ENCODE data around the gene TENT4A.

GRCh38 chr5:6715758-6716628 lies 2.8 kb downstream of the TENT4A start:
- no peak for TF ChIP-seq PATZ1 (CRISPR knock-in tag; IDR thresholded peaks at IDR 0.05; ENCODE audit: borderline replicate concordance)
- no peak for TF ChIP-seq RARB (CRISPR knock-in tag; IDR thresholded peaks at IDR 0.05)
- no peak for TF ChIP-seq CSRNP3 (CRISPR knock-in tag; IDR thresholded peaks at IDR 0.05)
- no peak for TF ChIP-seq POU6F1 (CRISPR knock-in tag; IDR thresholded peaks at IDR 0.05; ENCODE audit: borderline replicate concordance, low read depth)
- no peak for TF ChIP-seq SNAI2 (CRISPR knock-in tag; IDR thresholded peaks at IDR 0.05)
- TF ChIP-seq ZNF8 (CRISPR knock-in tag; IDR thresholded peaks at IDR 0.05): no peak
- TF ChIP-seq CREB5 (CRISPR knock-in tag; IDR thresholded peaks at IDR 0.05; ENCODE audit: low read depth): no peak
- no peak for TF ChIP-seq BACH2 (CRISPR knock-in tag; IDR thresholded peaks at IDR 0.05; ENCODE audit: borderline replicate concordance)
- TF ChIP-seq OSR1 (CRISPR knock-in tag; IDR thresholded peaks at IDR 0.05): no peak
- TF ChIP-seq ZFP3 (CRISPR knock-in tag; IDR thresholded peaks at IDR 0.05): no peak
- no peak for TF ChIP-seq ZFP30 (CRISPR knock-in tag; IDR thresholded peaks at IDR 0.05)
- no peak for TF ChIP-seq TCF4 (CRISPR knock-in tag; IDR thresholded peaks at IDR 0.05; ENCODE audit: borderline replicate concordance)
- no peak for TF ChIP-seq CSDC2 (CRISPR knock-in tag; IDR thresholded peaks at IDR 0.05)
